CD14-positive monocyte (primary cell): ENCODE results near the gene PDE4B. TPM values are rescaled to one million over a fixed set of nuclear protein-coding genes. Genes with fewer than 3 reads are reported as not detected.
A peak's percentile ranks its signal among the peaks of the same experiment; 100 is the strongest.

Source experiments
- DNase-seq, 3 donors: peaks; one replicate each; pipeline ENCODE4 v3.0.0-alpha.2; 2011 to 2022
- H2AFZ ChIP-seq: 2 replicates; pipeline ENCODE4 v1.6.0; 2012; ENCODE audit warnings: mild to moderate bottlenecking, low read depth, low read length, inconsistent platforms; ENCODE audit not compliant: insufficient read depth, poor library complexity, severe bottlenecking
- H3K27ac ChIP-seq, 2 donors: 1 replicate in 1 of 2; 2 replicates in 1 of 2; pipeline ENCODE4 v1.5.1; 2012 to 2013; ENCODE audit warnings: low read length in 2 of 2, control low read depth in 1 of 2, inconsistent platforms in 1 of 2, low read depth in 1 of 2, mild to moderate bottlenecking in 1 of 2
- H3K27me3 ChIP-seq, 2 donors: one replicate each; pipeline versions ENCODE4 v1.6.0 to v1.6.1; 2011 to 2013; ENCODE audit warnings: low read length in 2 of 2; ENCODE audit not compliant: control insufficient read depth in 2 of 2, insufficient read depth in 2 of 2
- H3K36me3 ChIP-seq, 2 donors: replicated peaks in 1 of 2; 1 replicate in 1 of 2; 2 replicates in 1 of 2; pipeline versions ENCODE4 v1.5.1 to v1.6.1; 2012 to 2013; ENCODE audit warnings: low read length in 2 of 2, control low read depth in 1 of 2, inconsistent platforms in 1 of 2, mild to moderate bottlenecking in 1 of 2; ENCODE audit not compliant: insufficient read depth in 2 of 2, control insufficient read depth in 1 of 2
- H3K4me1 ChIP-seq, 2 donors: 1 replicate in 1 of 2; 2 replicates in 1 of 2; pipeline versions ENCODE4 v1.5.1 to v1.6.1; 2012 to 2013; ENCODE audit warnings: low read length in 2 of 2, control low read depth in 1 of 2, inconsistent platforms in 1 of 2, mild to moderate bottlenecking in 1 of 2, moderate library complexity in 1 of 2; ENCODE audit not compliant: insufficient read depth in 2 of 2, control insufficient read depth in 1 of 2
- H3K4me2 ChIP-seq: replicated peaks from 2 replicates; pipeline ENCODE3; 2012; ENCODE audit warnings: low read length, moderate library complexity, mild to moderate bottlenecking; ENCODE audit not compliant: poor library complexity, severe bottlenecking; ENCODE audit errors: extremely low read depth
- H3K4me3 ChIP-seq, 3 experiments: fragments of 200-600 bp in 1 of 3; sonication (generic) in 1 of 3; replicated peaks in 1 of 3; 1 replicate in 2 of 3; 2 replicates in 1 of 3; pipeline ENCODE4 v1.5.1; 2011 to 2013; ENCODE audit warnings: low read length in 3 of 3, mild to moderate bottlenecking in 3 of 3, control low read depth in 2 of 3, low read depth in 2 of 3, inconsistent platforms in 1 of 3, moderate library complexity in 1 of 3
- H3K79me2 ChIP-seq: 2 replicates; pipeline ENCODE4 v1.6.0; 2012; ENCODE audit warnings: mild to moderate bottlenecking, control low read depth, inconsistent platforms, low read length, moderate library complexity; ENCODE audit not compliant: insufficient read depth
- H3K9ac ChIP-seq: 2 replicates; pipeline ENCODE4 v1.6.0; 2017; ENCODE audit warnings: low read length, mild to moderate bottlenecking; ENCODE audit not compliant: insufficient read depth, poor library complexity, severe bottlenecking
- H3K9me3 ChIP-seq, 2 donors: replicated peaks in 1 of 2; 1 replicate in 1 of 2; 2 replicates in 1 of 2; pipeline versions ENCODE4 v1.5.1 to v1.6.1; 2012 to 2013; ENCODE audit warnings: low read length in 2 of 2, control low read depth in 1 of 2; ENCODE audit not compliant: control insufficient read depth in 1 of 2, insufficient read depth in 1 of 2
- H4K20me1 ChIP-seq: 2 replicates; pipeline ENCODE4 v1.6.0; 2012; ENCODE audit warnings: mild to moderate bottlenecking, low read length, control low read depth, moderate library complexity; ENCODE audit not compliant: insufficient read depth
- H3K27ac Mint-ChIP-seq, 7 donors: one replicate each; pipeline ENCODE4 v1.8.0; 2020; ENCODE audit warnings: mild to moderate bottlenecking in 7 of 7, mixed read lengths in 7 of 7, moderate library complexity in 6 of 7, inconsistent platforms in 2 of 7
- H3K27me3 Mint-ChIP-seq, 3 donors: one replicate each; pipeline ENCODE4 v1.8.0; 2021 to 2022; ENCODE audit warnings: low read depth in 3 of 3, mild to moderate bottlenecking in 3 of 3, mixed read lengths in 3 of 3, moderate library complexity in 3 of 3, inconsistent platforms in 1 of 3
- H3K36me3 Mint-ChIP-seq, 2 donors: one replicate each; pipeline ENCODE4 v1.8.0; 2020; ENCODE audit warnings: mixed read lengths in 2 of 2, inconsistent platforms in 1 of 2, mild to moderate bottlenecking in 1 of 2
- H3K4me1 Mint-ChIP-seq: one replicate; pipeline ENCODE4 v1.8.0; 2020; ENCODE audit warnings: mild to moderate bottlenecking, mixed read lengths
- H3K4me3 Mint-ChIP-seq, 2 donors: one replicate each; pipeline ENCODE4 v1.8.0; 2020; ENCODE audit warnings: mild to moderate bottlenecking in 2 of 2, mixed read lengths in 2 of 2, moderate library complexity in 1 of 2
- H3K9me3 Mint-ChIP-seq, 7 donors: one replicate each; pipeline ENCODE4 v1.8.0; 2020 to 2022; ENCODE audit warnings: mixed read lengths in 7 of 7, mild to moderate bottlenecking in 6 of 7, moderate library complexity in 6 of 7, inconsistent platforms in 2 of 7
- CTCF ChIP-seq: fragments of 200-600 bp; IDR thresholded peaks from one replicate; pipeline ENCODE4 v1.8.0; 2022; ENCODE audit warnings: antibody characterized with exemption, mild to moderate bottlenecking
- WGBS: methylation state at CpG from one replicate; pipeline ENCODE4 v1.1.5; 2013; ENCODE audit warnings: missing lambda C conversion rate; ENCODE audit not compliant: insufficient coverage; 5-methylcytosine and 5-hydroxymethylcytosine counted together
- intact Hi-C, 2 donors: fragments of 100-400 bp; cut with micrococcal nuclease; formaldehyde crosslinking; loops; one replicate each; pipeline versions ENCODE4 v1.15.0 to v1.15.1; 2023
- polyA plus RNA-seq, 3 donors: library from polyadenylated mRNA; depleted of rRNA in 1 of 3; unstranded in 2 of 3; stranded (reverse) in 1 of 3; fragments of 300-500 nt in 2 of 3; fragments of >200 nt in 1 of 3; fragmentation: Illumina TruSeq in 2 of 3; gene quantifications; 1 replicate in 2 of 3; 2 replicates in 1 of 3; pipeline ENCODE4 v1.2.3, GENCODE V29; 2012 to 2021

The PDE4B gene
- polyA plus RNA-seq, 3 donors: 17.2 to 52.8 (median 25.2) TPM

- intact Hi-C loops: no loop called here
Measured at GRCh38 chr1:66346873-66347272, 554.2 kb downstream of the PDE4B start.

GRCh38 chr1:66348776-66349175 is 556.1 kb downstream of the PDE4B start:
- no peak overlapping the region for H3K4me3 Mint-ChIP-seq

More at GRCh38 chr1:66346873-66347272, 554.2 kb downstream of the PDE4B start:
- no peak overlapping the region for H3K27ac Mint-ChIP-seq
- Histone ChIP-seq H3K79me2 (peaks cover 87% of the 10 kb centered on the region), H3K4me2 (no peak overlapping the region), H3K9me3 (no peaks in the 10 kb centered on the region), H3K4me3 (no peak overlapping the region), H3K36me3 (no peaks in the 10 kb centered on the region), H4K20me1 (peaks cover 81% of the 10 kb centered on the region), H3K27me3 (no peaks in the 10 kb centered on the region), H3K4me1 (peaks cover 18 to 31% of the 10 kb centered on the region in 2 donors), H3K27ac (no peak overlapping the region), H2AFZ (no peak overlapping the region), H3K9ac (no peak overlapping the region)
- peaks cover 44% of the 10 kb centered on the region for H3K4me1 Mint-ChIP-seq
- H3K36me3 Mint-ChIP-seq: peaks cover 17 to 32% of the 10 kb centered on the region in 2 donors
- H3K27me3 Mint-ChIP-seq: no peaks in the 10 kb centered on the region
- H3K4me3 Mint-ChIP-seq: no peak overlapping the region
- DNase-seq: no peak
- WGBS: no CpG with 5 or more reads among the region's 3 CpGs
- no peak for TF ChIP-seq CTCF
- peaks cover 0 to under 1% (median 0%) of the 10 kb centered on the region in 7 donors for H3K9me3 Mint-ChIP-seq

More at GRCh38 chr1:66348776-66349175, 556.1 kb downstream of the PDE4B start:
- WGBS: 100% methylated on average over 1 of the region's 1 CpG
- Mint-ChIP-seq H3K27ac (peak overlapping the region in 1 of 7 donors; percentile 14), H3K27me3 (no peaks in the 10 kb centered on the region), H3K9me3 (peaks cover 0 to 2% (median 0%) of the 10 kb centered on the region in 7 donors), H3K4me1 (peaks cover 47% of the 10 kb centered on the region), H3K36me3 (peaks cover 25 to 45% of the 10 kb centered on the region in 2 donors)
- Histone ChIP-seq H3K27ac (no peak overlapping the region), H3K4me2 (no peak overlapping the region), H3K9ac (no peak overlapping the region), H4K20me1 (peaks cover 88% of the 10 kb centered on the region), H3K36me3 (no peaks in the 10 kb centered on the region), H3K27me3 (no peaks in the 10 kb centered on the region), H3K9me3 (no peaks in the 10 kb centered on the region), H3K4me1 (peaks cover 23 to 31% of the 10 kb centered on the region in 2 donors), H2AFZ (no peak overlapping the region), H3K79me2 (peaks cover 85% of the 10 kb centered on the region), H3K4me3 (no peak overlapping the region)
- no peak for DNase-seq
- intact Hi-C loops: no loop called here
- TF ChIP-seq CTCF: no peak
